Measurements from ENCODE around the gene CEP112. TPM values are rescaled to one million over a fixed set of nuclear protein-coding genes. Genes with fewer than 3 reads are reported as not detected.

The CEP112 gene
- total and polyA plus RNA-seq, 2 of the 13 experiments (the other 11 are each of a cell fraction or from before 2014, with no cell fraction given), result 1.2 to 3.4 TPM

DNA sequence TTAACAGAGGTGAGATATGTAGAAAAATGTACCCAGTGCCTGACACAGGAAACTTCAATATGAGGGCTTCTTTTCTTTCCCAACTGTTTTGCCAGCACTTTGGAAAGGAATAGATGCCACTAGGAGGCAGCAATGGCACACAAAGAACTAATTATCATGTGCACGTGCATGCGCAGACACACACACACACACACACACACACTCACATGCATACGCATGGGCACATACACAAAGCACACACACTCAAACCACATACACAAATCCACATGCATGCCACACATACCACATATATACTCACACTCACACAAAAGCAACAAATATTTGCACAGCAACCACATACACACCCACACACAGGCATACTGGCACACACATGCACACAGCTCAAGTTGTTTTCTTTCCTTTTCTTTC, 8.8 kb upstream of the CEP112 start (continued):
- TF ChIP-seq, protein P1, sequence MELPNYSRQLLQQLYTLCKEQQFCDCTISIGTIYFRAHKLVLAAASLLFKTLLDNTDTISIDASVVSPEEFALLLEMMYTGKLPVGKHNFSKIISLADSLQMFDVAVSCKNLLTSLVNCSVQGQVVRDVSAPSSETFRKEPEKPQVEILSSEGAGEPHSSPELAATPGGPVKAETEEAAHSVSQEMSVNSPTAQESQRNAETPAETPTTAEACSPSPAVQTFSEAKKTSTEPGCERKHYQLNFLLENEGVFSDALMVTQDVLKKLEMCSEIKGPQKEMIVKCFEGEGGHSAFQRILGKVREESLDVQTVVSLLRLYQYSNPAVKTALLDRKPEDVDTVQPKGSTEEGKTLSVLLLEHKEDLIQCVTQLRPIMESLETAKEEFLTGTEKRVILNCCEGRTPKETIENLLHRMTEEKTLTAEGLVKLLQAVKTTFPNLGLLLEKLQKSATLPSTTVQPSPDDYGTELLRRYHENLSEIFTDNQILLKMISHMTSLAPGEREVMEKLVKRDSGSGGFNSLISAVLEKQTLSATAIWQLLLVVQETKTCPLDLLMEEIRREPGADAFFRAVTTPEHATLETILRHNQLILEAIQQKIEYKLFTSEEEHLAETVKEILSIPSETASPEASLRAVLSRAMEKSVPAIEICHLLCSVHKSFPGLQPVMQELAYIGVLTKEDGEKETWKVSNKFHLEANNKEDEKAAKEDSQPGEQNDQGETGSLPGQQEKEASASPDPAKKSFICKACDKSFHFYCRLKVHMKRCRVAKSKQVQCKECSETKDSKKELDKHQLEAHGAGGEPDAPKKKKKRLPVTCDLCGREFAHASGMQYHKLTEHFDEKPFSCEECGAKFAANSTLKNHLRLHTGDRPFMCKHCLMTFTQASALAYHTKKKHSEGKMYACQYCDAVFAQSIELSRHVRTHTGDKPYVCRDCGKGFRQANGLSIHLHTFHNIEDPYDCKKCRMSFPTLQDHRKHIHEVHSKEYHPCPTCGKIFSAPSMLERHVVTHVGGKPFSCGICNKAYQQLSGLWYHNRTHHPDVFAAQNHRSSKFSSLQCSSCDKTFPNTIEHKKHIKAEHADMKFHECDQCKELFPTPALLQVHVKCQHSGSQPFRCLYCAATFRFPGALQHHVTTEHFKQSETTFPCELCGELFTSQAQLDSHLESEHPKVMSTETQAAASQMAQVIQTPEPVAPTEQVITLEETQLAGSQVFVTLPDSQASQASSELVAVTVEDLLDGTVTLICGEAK (IDR thresholded peaks at IDR 0.05), result no peak
- TF ChIP-seq, protein P1 (CRISPR knock-in tag; IDR thresholded peaks at IDR 0.05), result no peak
- no peak for TF ChIP-seq SRSF4 (IDR thresholded peaks at IDR 0.05; ENCODE audit: low read depth, low read length, poor library complexity, severe bottlenecking)
- TF ChIP-seq ZNF746 (CRISPR knock-in tag; IDR thresholded peaks at IDR 0.05), result no peak
- TF ChIP-seq ZNF484 (CRISPR knock-in tag; IDR thresholded peaks at IDR 0.05; ENCODE audit: borderline replicate concordance, low read depth), result no peak
- no peak for TF ChIP-seq PLRG1 (conservative IDR thresholded peaks at IDR 0.05)
- TF ChIP-seq, protein P2, sequence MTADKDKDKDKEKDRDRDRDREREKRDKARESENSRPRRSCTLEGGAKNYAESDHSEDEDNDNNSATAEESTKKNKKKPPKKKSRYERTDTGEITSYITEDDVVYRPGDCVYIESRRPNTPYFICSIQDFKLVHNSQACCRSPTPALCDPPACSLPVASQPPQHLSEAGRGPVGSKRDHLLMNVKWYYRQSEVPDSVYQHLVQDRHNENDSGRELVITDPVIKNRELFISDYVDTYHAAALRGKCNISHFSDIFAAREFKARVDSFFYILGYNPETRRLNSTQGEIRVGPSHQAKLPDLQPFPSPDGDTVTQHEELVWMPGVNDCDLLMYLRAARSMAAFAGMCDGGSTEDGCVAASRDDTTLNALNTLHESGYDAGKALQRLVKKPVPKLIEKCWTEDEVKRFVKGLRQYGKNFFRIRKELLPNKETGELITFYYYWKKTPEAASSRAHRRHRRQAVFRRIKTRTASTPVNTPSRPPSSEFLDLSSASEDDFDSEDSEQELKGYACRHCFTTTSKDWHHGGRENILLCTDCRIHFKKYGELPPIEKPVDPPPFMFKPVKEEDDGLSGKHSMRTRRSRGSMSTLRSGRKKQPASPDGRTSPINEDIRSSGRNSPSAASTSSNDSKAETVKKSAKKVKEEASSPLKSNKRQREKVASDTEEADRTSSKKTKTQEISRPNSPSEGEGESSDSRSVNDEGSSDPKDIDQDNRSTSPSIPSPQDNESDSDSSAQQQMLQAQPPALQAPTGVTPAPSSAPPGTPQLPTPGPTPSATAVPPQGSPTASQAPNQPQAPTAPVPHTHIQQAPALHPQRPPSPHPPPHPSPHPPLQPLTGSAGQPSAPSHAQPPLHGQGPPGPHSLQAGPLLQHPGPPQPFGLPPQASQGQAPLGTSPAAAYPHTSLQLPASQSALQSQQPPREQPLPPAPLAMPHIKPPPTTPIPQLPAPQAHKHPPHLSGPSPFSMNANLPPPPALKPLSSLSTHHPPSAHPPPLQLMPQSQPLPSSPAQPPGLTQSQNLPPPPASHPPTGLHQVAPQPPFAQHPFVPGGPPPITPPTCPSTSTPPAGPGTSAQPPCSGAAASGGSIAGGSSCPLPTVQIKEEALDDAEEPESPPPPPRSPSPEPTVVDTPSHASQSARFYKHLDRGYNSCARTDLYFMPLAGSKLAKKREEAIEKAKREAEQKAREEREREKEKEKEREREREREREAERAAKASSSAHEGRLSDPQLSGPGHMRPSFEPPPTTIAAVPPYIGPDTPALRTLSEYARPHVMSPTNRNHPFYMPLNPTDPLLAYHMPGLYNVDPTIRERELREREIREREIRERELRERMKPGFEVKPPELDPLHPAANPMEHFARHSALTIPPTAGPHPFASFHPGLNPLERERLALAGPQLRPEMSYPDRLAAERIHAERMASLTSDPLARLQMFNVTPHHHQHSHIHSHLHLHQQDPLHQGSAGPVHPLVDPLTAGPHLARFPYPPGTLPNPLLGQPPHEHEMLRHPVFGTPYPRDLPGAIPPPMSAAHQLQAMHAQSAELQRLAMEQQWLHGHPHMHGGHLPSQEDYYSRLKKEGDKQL (CRISPR knock-in tag; IDR thresholded peaks at IDR 0.05; ENCODE audit: low read depth), result no peak
- peak; percentile 76; the same call in 1 of the 2 replicates for TF ChIP-seq FOXO1 (CRISPR knock-in tag; IDR thresholded peaks at IDR 0.05)
- no peak for TF ChIP-seq SMYD3 (CRISPR knock-in tag; IDR thresholded peaks at IDR 0.05)
- no peak for TF ChIP-seq ZNF644 (CRISPR knock-in tag; IDR thresholded peaks at IDR 0.05; ENCODE audit: low read depth)
- TF ChIP-seq, protein P3, sequence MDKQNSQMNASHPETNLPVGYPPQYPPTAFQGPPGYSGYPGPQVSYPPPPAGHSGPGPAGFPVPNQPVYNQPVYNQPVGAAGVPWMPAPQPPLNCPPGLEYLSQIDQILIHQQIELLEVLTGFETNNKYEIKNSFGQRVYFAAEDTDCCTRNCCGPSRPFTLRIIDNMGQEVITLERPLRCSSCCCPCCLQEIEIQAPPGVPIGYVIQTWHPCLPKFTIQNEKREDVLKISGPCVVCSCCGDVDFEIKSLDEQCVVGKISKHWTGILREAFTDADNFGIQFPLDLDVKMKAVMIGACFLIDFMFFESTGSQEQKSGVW (CRISPR knock-in tag; IDR thresholded peaks at IDR 0.05; ENCODE audit: borderline replicate concordance), result no peak
- TF ChIP-seq, protein P4, sequence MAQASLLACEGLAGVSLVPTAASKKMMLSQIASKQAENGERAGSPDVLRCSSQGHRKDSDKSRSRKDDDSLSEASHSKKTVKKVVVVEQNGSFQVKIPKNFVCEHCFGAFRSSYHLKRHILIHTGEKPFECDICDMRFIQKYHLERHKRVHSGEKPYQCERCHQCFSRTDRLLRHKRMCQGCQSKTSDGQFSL (CRISPR knock-in tag; IDR thresholded peaks at IDR 0.05), result no peak
- no peak for TF ChIP-seq ATF1 (CRISPR knock-in tag; IDR thresholded peaks at IDR 0.05)
- no peak for TF ChIP-seq ZNF879 (CRISPR knock-in tag; IDR thresholded peaks at IDR 0.05)

Data from HepG2 (cell line).